GM23338 (cell line): ENCODE data around the gene NRIP1. TPM values are rescaled to one million over a fixed set of nuclear protein-coding genes. Genes with fewer than 3 reads are reported as not detected.

Source experiments
- ATAC-seq: fragments of 200-7000 bp; cut with Tn5 transposase; 3 replicates; pipeline ENCODE4 v1.9.1; 2020
- DNase-seq: peaks from one replicate; pipeline ENCODE4 v3.0.0-alpha.2; 2015; ENCODE audit warnings: low spot score
- H2AFZ ChIP-seq: fragments of 200-600 bp; sonication (generic); 2 replicates; pipeline ENCODE4 v1.8.0; 2016; ENCODE audit warnings: antibody characterized with exemption, mild to moderate bottlenecking, moderate library complexity
- H3F3A ChIP-seq: fragments of 200-600 bp; sonication (generic); replicated peaks from 2 replicates; pipeline ENCODE4 v1.8.0; 2017; ENCODE audit warnings: antibody characterized with exemption, mixed run types, low read depth
- H3K27ac ChIP-seq: fragments of 200-600 bp; sonication (generic); 2 replicates; pipeline ENCODE4 v1.6.1; 2016; ENCODE audit warnings: low read depth
- H3K27me3 ChIP-seq: fragments of 200-600 bp; sonication (generic); 2 replicates; pipeline ENCODE4 v1.8.0; 2016; ENCODE audit warnings: mild to moderate bottlenecking, mixed run types, moderate library complexity; ENCODE audit not compliant: insufficient read depth
- H3K36me3 ChIP-seq: fragments of 200-600 bp; sonication (generic); 2 replicates; pipeline ENCODE4 v1.8.0; 2016; ENCODE audit warnings: mild to moderate bottlenecking; ENCODE audit not compliant: insufficient read depth
- H3K4me1 ChIP-seq: fragments of 200-600 bp; sonication (generic); 2 replicates; pipeline ENCODE4 v1.8.0; 2016; ENCODE audit warnings: mild to moderate bottlenecking, moderate library complexity; ENCODE audit not compliant: insufficient read depth
- H3K4me2 ChIP-seq: fragments of 200-600 bp; sonication (generic); 2 replicates; pipeline ENCODE4 v1.7.1; 2017; ENCODE audit warnings: mixed run types
- H3K4me3 ChIP-seq: fragments of 200-600 bp; sonication (generic); 2 replicates; pipeline ENCODE4 v1.6.1; 2016; ENCODE audit warnings: mixed run types
- H3K79me2 ChIP-seq: fragments of 200-600 bp; sonication (generic); replicated peaks from 2 replicates; pipeline ENCODE4 v1.8.0; 2017; ENCODE audit warnings: mild to moderate bottlenecking; ENCODE audit not compliant: insufficient read depth
- H3K9me2 ChIP-seq: fragments of 200-600 bp; sonication (generic); 2 replicates; pipeline ENCODE4 v1.8.0; 2017; ENCODE audit not compliant: insufficient read depth
- H4K20me1 ChIP-seq: fragments of 200-600 bp; sonication (generic); replicated peaks from 2 replicates; pipeline ENCODE4 v1.8.0; 2017; ENCODE audit warnings: mild to moderate bottlenecking; ENCODE audit not compliant: insufficient read depth
- H3K27ac Mint-ChIP-seq: 2 replicates; pipeline ENCODE4 v1.8.0; 2020; ENCODE audit warnings: inconsistent platforms, mild to moderate bottlenecking, moderate library complexity, mixed read lengths
- H3K27me3 Mint-ChIP-seq: 3 replicates; pipeline ENCODE4 v1.8.0; 2022; ENCODE audit warnings: low read depth, mild to moderate bottlenecking, moderate library complexity, mixed read lengths, inconsistent platforms; ENCODE audit not compliant: insufficient read depth, poor library complexity
- H3K36me3 Mint-ChIP-seq: 3 replicates; pipeline ENCODE4 v1.8.0; 2021; ENCODE audit warnings: low read depth, mild to moderate bottlenecking, inconsistent platforms, moderate library complexity, mixed read lengths
- H3K4me1 Mint-ChIP-seq: 3 replicates; pipeline ENCODE4 v1.8.0; 2020; ENCODE audit warnings: mild to moderate bottlenecking, inconsistent platforms, mixed read lengths
- H3K4me3 Mint-ChIP-seq: 3 replicates; pipeline ENCODE4 v1.8.0; 2021; ENCODE audit warnings: moderate library complexity, mild to moderate bottlenecking, inconsistent platforms, mixed read lengths
- H3K9me3 Mint-ChIP-seq: 3 replicates; pipeline ENCODE4 v1.8.0; 2020; ENCODE audit warnings: moderate library complexity, mild to moderate bottlenecking, inconsistent platforms, mixed read lengths
- CREB1 ChIP-seq: fragments of 250-450 bp; sonication (Bioruptor Pico); IDR thresholded peaks from 2 replicates; pipeline ENCODE4 v1.5.0; 2020; ENCODE audit warnings: low read depth, mild to moderate bottlenecking, moderate library complexity
- EZH2 ChIP-seq: fragments of 200-600 bp; sonication (generic); IDR thresholded peaks from one replicate; pipeline ENCODE4 v1.8.0; 2017; ENCODE audit warnings: antibody characterized with exemption, mild to moderate bottlenecking, low read depth; ENCODE audit not compliant: unreplicated experiment
- STAT1 ChIP-seq: IDR thresholded peaks from one replicate; pipeline ENCODE4 v1.6.1; 2016; ENCODE audit warnings: antibody characterized with exemption; ENCODE audit not compliant: unreplicated experiment
- ZNF331 ChIP-seq: fragments of 250-450 bp; sonication (Bioruptor Pico); IDR thresholded peaks from 2 replicates; pipeline ENCODE4 v1.5.0; 2020; ENCODE audit warnings: low read depth, mild to moderate bottlenecking, moderate library complexity
- ZNF462 ChIP-seq: fragments of 250-450 bp; sonication (Bioruptor Pico); IDR thresholded peaks from 2 replicates; pipeline ENCODE4 v1.5.0; 2020; ENCODE audit warnings: mild to moderate bottlenecking, moderate library complexity
- polyA plus RNA-seq: library from polyadenylated mRNA; unstranded; fragments of >200 nt; fragmentation: Nextera tagmentation; extraction: Ambion mirVana; gene quantifications from 2 replicates; pipeline ENCODE4 v1.2.1, GENCODE V29; 2016
- total RNA-seq: library from RNA; depleted of rRNA; stranded (reverse); fragments of >200 nt; shearing (Covaris generic); gene quantifications from 2 replicates; pipeline ENCODE4 v1.2.3, GENCODE V29; 2014
- TF ChIP-seq, protein P1 (sequence below), 2 experiments: fragments of 200-600 bp in 1 of 2; sonication (generic) in 1 of 2; conservative IDR thresholded peaks; 2 replicates each; pipeline versions ENCODE4 v1.5.1 to v1.6.1; 2016 to 2017; ENCODE audit warnings: antibody characterized with exemption in 2 of 2, low read depth in 2 of 2, mild to moderate bottlenecking in 2 of 2, moderate library complexity in 1 of 2

The NRIP1 gene
- total and polyA plus RNA-seq, 2 experiments from 2014 or later, result 3.0 to 9.0 TPM

- TF ChIP-seq ZNF462 (CRISPR knock-in tag) (no peak), EZH2 (no peak), STAT1 (no peak), CREB1 (CRISPR knock-in tag) (no peak)
- TF ChIP-seq, protein P1, sequence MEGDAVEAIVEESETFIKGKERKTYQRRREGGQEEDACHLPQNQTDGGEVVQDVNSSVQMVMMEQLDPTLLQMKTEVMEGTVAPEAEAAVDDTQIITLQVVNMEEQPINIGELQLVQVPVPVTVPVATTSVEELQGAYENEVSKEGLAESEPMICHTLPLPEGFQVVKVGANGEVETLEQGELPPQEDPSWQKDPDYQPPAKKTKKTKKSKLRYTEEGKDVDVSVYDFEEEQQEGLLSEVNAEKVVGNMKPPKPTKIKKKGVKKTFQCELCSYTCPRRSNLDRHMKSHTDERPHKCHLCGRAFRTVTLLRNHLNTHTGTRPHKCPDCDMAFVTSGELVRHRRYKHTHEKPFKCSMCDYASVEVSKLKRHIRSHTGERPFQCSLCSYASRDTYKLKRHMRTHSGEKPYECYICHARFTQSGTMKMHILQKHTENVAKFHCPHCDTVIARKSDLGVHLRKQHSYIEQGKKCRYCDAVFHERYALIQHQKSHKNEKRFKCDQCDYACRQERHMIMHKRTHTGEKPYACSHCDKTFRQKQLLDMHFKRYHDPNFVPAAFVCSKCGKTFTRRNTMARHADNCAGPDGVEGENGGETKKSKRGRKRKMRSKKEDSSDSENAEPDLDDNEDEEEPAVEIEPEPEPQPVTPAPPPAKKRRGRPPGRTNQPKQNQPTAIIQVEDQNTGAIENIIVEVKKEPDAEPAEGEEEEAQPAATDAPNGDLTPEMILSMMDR (conservative IDR thresholded peaks at IDR 0.05; ENCODE audit: low read depth in 2 of 2), result no peak
Measured at GRCh38 chr21:14979264-14979663, 85.5 kb downstream of the NRIP1 start (continued).

GRCh38 chr21:14977814-14978213, 87.0 kb downstream of the NRIP1 start:
- Mint-ChIP-seq H3K9me3 (0 out of 3 replicates have a peak, but pooled peaks cover 2% of the 10 kb centered on the region), H3K27ac (no peak overlapping the region), H3K36me3 (peaks cover 5% of the 10 kb centered on the region; the same call in 1 of the 3 replicates), H3K4me1 (peaks cover 19% of the 10 kb centered on the region; the same call in 2 of the 3 replicates), H3K27me3 (no peaks in the 10 kb centered on the region), H3K4me3 (no peak overlapping the region)
- H3K4me2 ChIP-seq, result no peak overlapping the region
- TF ChIP-seq, protein P1 (conservative IDR thresholded peaks at IDR 0.05; ENCODE audit: low read depth in 2 of 2), result no peak
- TF ChIP-seq ZNF331 (CRISPR knock-in tag), result no peak
- DNase-seq, result no peak
- H3F3A ChIP-seq, result no peaks in the 10 kb centered on the region
- no peak for ATAC-seq
- no peaks in the 10 kb centered on the region for H3K27me3 ChIP-seq
- no peaks in the 10 kb centered on the region for H4K20me1 ChIP-seq
- H2AFZ ChIP-seq, result no peak overlapping the region
- H3K9me2 ChIP-seq, result no peaks in the 10 kb centered on the region
- no peak overlapping the region for H3K4me3 ChIP-seq
- H3K27ac ChIP-seq, result no peak overlapping the region
- no peaks in the 10 kb centered on the region for H3K79me2 ChIP-seq
- H3K4me1 ChIP-seq, result peaks cover 12% of the 10 kb centered on the region
- no peaks in the 10 kb centered on the region for H3K36me3 ChIP-seq
